PC-9 (cell line): ENCODE measurements around the gene CDK5RAP3. TPM values are rescaled to one million over a fixed set of nuclear protein-coding genes. Genes with fewer than 3 reads are reported as not detected.

Source experiments
- BruUV-seq: library from RNA; stranded (reverse); fragments of 400-500 nt; replicated peaks from 2 replicates; lab custom pipeline; 2021; lab: Mats Ljungman, UMichigan
- CTCF ChIA-PET: fragments of 300-600 bp; sonication (Branson Sonifier 250); formaldehyde crosslinking; loops from one replicate; lab custom pipeline; 2022; ENCODE audit warnings: antibody characterized with exemption; lab: Charles Lee
- POLR2A ChIA-PET: fragments of 300-600 bp; sonication (Branson Sonifier 250); formaldehyde crosslinking; loops from one replicate; lab custom pipeline; 2022; ENCODE audit warnings: antibody characterized with exemption; ENCODE audit not compliant: unreplicated experiment; lab: Charles Lee
- DNase-seq, 2 experiments: peaks; one replicate each; pipeline versions ENCODE4 v3.0.0 to v3.0.0-alpha.2; 2015 to 2022; ENCODE audit warnings: mixed read lengths in 1 of 2
- H2AFZ ChIP-seq: fragments of 200-600 bp; sonication (generic); 2 replicates; pipeline ENCODE4 v1.8.1; 2017; ENCODE audit warnings: antibody characterized with exemption
- H3F3A ChIP-seq: fragments of 200-600 bp; sonication (generic); 2 replicates; pipeline ENCODE4 v1.8.1; 2017; ENCODE audit warnings: antibody characterized with exemption, mild to moderate bottlenecking, low read depth; ENCODE audit not compliant: insufficient read depth
- H3K27ac ChIP-seq: fragments of 200-600 bp; sonication (generic); 2 replicates; pipeline ENCODE4 v1.6.1; 2016; ENCODE audit warnings: mixed run types
- H3K27me3 ChIP-seq: fragments of 200-600 bp; sonication (generic); 2 replicates; pipeline ENCODE4 v1.6.1; 2016; ENCODE audit warnings: low read depth, mixed run types; ENCODE audit not compliant: insufficient read depth
- H3K36me3 ChIP-seq: fragments of 200-600 bp; sonication (generic); 2 replicates; pipeline ENCODE4 v1.6.1; 2016; ENCODE audit warnings: low read depth, mixed run types
- H3K4me1 ChIP-seq: fragments of 200-600 bp; sonication (generic); replicated peaks from 2 replicates; pipeline ENCODE4 v1.6.1; 2016; ENCODE audit warnings: mixed run types; ENCODE audit not compliant: insufficient read depth
- H3K4me2 ChIP-seq: fragments of 200-600 bp; sonication (generic); 2 replicates; pipeline ENCODE4 v1.6.1; 2017; ENCODE audit warnings: mixed run types
- H3K4me3 ChIP-seq: fragments of 200-600 bp; sonication (generic); 2 replicates; pipeline ENCODE4 v1.6.1; 2016; ENCODE audit warnings: mixed run types
- H3K79me2 ChIP-seq: fragments of 200-600 bp; sonication (generic); 2 replicates; pipeline ENCODE4 v1.6.1; 2017; ENCODE audit warnings: low read depth, mixed run types
- H3K9me2 ChIP-seq: fragments of 200-600 bp; sonication (generic); 2 replicates; pipeline ENCODE4 v1.8.1; 2017; ENCODE audit warnings: mild to moderate bottlenecking; ENCODE audit not compliant: insufficient read depth
- H3K9me3 ChIP-seq: fragments of 200-600 bp; sonication (generic); 2 replicates; pipeline ENCODE4 v1.8.1; 2016; ENCODE audit warnings: low read depth; ENCODE audit not compliant: insufficient read depth
- H4K20me1 ChIP-seq: fragments of 200-600 bp; sonication (generic); 2 replicates; pipeline ENCODE4 v1.8.1; 2017; ENCODE audit not compliant: insufficient read depth
- EZH2 ChIP-seq: fragments of 200-600 bp; sonication (generic); IDR thresholded peaks from 2 replicates; pipeline ENCODE4 v1.8.0; 2017; ENCODE audit warnings: antibody characterized with exemption, low read depth
- intact Hi-C: fragments of 100-400 bp; cut with micrococcal nuclease; formaldehyde crosslinking; loops from one replicate; pipeline ENCODE4 v1.10.0; 2022; ENCODE audit not compliant: unreplicated experiment
- total RNA-seq: library from RNA; stranded (reverse); gene quantifications from 2 replicates; pipeline ENCODE4 v1.2.3, GENCODE V29; 2021
- TF ChIP-seq, protein P1 (sequence below): fragments of 200-600 bp; sonication (generic); conservative IDR thresholded peaks from 2 replicates; pipeline ENCODE4 v1.6.1; 2017; ENCODE audit warnings: mixed run types, antibody characterized with exemption, mild to moderate bottlenecking, moderate library complexity

The CDK5RAP3 gene
- total RNA-seq, 1 experiment from 2014 or later, result 147 TPM

DNA sequence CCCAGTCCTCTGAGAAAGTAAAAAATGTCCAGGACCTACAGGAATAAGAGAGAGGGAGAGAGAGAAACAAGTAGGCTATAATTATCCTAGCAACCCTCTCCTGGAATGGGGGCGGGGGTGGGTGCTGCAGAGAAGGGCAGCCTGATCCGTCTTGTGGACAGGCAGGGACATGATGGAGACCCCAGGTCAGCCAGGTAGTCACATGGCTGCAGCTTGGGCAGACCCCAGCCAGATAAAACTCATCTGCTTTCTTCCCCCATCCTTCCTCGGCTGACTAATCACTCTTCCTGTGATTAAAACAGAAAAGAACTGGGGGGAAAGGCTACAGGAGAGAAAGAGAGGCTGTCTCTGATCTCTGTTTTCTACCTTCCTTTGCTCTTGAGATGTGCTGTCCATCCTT lies 34.1 kb downstream of the CDK5RAP3 start:
- H3F3A ChIP-seq, result peaks cover 17% of the 10 kb centered on the region; the same call in 1 of the 2 replicates
- intact Hi-C loops, result no loop called here
- H3K27ac ChIP-seq, result no peak overlapping the region
- H2AFZ ChIP-seq, result no peak overlapping the region
- TF ChIP-seq, protein P1, sequence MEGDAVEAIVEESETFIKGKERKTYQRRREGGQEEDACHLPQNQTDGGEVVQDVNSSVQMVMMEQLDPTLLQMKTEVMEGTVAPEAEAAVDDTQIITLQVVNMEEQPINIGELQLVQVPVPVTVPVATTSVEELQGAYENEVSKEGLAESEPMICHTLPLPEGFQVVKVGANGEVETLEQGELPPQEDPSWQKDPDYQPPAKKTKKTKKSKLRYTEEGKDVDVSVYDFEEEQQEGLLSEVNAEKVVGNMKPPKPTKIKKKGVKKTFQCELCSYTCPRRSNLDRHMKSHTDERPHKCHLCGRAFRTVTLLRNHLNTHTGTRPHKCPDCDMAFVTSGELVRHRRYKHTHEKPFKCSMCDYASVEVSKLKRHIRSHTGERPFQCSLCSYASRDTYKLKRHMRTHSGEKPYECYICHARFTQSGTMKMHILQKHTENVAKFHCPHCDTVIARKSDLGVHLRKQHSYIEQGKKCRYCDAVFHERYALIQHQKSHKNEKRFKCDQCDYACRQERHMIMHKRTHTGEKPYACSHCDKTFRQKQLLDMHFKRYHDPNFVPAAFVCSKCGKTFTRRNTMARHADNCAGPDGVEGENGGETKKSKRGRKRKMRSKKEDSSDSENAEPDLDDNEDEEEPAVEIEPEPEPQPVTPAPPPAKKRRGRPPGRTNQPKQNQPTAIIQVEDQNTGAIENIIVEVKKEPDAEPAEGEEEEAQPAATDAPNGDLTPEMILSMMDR, result no peak
- no peak for TF ChIP-seq EZH2
- ChIA-PET POLR2A (interaction anchor here (0.6 kb wide), 1 partner anchor 34 kb away, joined by 5 read pairs; the partner anchor contains the start of gene CDK5RAP3), CTCF (interaction anchor here (0.6 to 0.7 kb wide), 4 partner anchors 13 to 1519 kb away, joined by 3 to 6 read pairs (median 3); no protein-coding TSS in a partner anchor)
- no peaks in the 10 kb centered on the region for H3K79me2 ChIP-seq
- no peak for DNase-seq
- no peaks in the 10 kb centered on the region for H3K27me3 ChIP-seq
- H3K4me2 ChIP-seq, result no peak overlapping the region
- no peaks in the 10 kb centered on the region for H3K9me3 ChIP-seq
- H3K4me1 ChIP-seq, result peaks cover 34% of the 10 kb centered on the region
- BruUV-seq, result no TSS peak
- no peaks in the 10 kb centered on the region for H3K9me2 ChIP-seq
- H3K36me3 ChIP-seq, result no peaks in the 10 kb centered on the region
- no peaks in the 10 kb centered on the region for H4K20me1 ChIP-seq
- no peak overlapping the region for H3K4me3 ChIP-seq

GRCh38 chr17:48006936-48007709 lies 36.2 kb downstream of the CDK5RAP3 start:
- Histone ChIP-seq H3K4me3 (no peak overlapping the region), H4K20me1 (no peaks in the 10 kb centered on the region), H3K4me1 (peaks cover 24% of the 10 kb centered on the region), H2AFZ (no peak overlapping the region), H3K27ac (no peak overlapping the region), H3K9me3 (no peaks in the 10 kb centered on the region), H3K79me2 (no peaks in the 10 kb centered on the region), H3K4me2 (no peak overlapping the region), H3K27me3 (no peaks in the 10 kb centered on the region), H3F3A (peaks cover 11% of the 10 kb centered on the region; the same call in 1 of the 2 replicates), H3K36me3 (no peaks in the 10 kb centered on the region), H3K9me2 (no peaks in the 10 kb centered on the region)
- POLR2A ChIA-PET, result no interaction called here
- intact Hi-C loops, result no loop called here
- no TSS peak for BruUV-seq
- no peak for DNase-seq
- CTCF ChIA-PET, result interaction anchor here (0.6 to 0.7 kb wide), 2 partner anchors 116 to 594 kb away, joined by 4 read pairs; no protein-coding TSS in a partner anchor
- TF ChIP-seq, protein P1, result no peak
- no peak for TF ChIP-seq EZH2

GRCh38 chr17:48010193-48010592 lies 39.3 kb downstream of the CDK5RAP3 start:
- intact Hi-C loops, result no loop called here
- H3K36me3 ChIP-seq, result no peaks in the 10 kb centered on the region
- BruUV-seq, result no TSS peak
- TF ChIP-seq, protein P1, result no peak
- TF ChIP-seq EZH2, result no peak
- no peak for DNase-seq
- no peaks in the 10 kb centered on the region for H3K27me3 ChIP-seq
- ChIA-PET POLR2A (no interaction called here), CTCF (interaction anchor here (1.0 kb wide), 1 partner anchor 38 kb away, joined by 3 read pairs; no protein-coding TSS in a partner anchor)
- peaks cover 5% of the 10 kb centered on the region; the same call in 1 of the 2 replicates for H3K4me1 ChIP-seq
- no peaks in the 10 kb centered on the region for H3F3A ChIP-seq
- no peak overlapping the region for H3K4me2 ChIP-seq
- no peak overlapping the region for H3K4me3 ChIP-seq
- H3K9me3 ChIP-seq, result no peaks in the 10 kb centered on the region
- no peaks in the 10 kb centered on the region for H3K79me2 ChIP-seq
- H3K9me2 ChIP-seq, result no peaks in the 10 kb centered on the region
- no peak overlapping the region for H3K27ac ChIP-seq
- no peaks in the 10 kb centered on the region for H4K20me1 ChIP-seq
- no peak overlapping the region for H2AFZ ChIP-seq
